ENCODE data around the gene ZFYVE28. TPM values are rescaled to one million over a fixed set of nuclear protein-coding genes. Genes with fewer than 3 reads are reported as not detected.

Gene ZFYVE28
- total and polyA plus RNA-seq, 2 donors (not counting 1 experiment from before 2014, with no cell fraction given) = 5.8 to 12.1 TPM

DNA sequence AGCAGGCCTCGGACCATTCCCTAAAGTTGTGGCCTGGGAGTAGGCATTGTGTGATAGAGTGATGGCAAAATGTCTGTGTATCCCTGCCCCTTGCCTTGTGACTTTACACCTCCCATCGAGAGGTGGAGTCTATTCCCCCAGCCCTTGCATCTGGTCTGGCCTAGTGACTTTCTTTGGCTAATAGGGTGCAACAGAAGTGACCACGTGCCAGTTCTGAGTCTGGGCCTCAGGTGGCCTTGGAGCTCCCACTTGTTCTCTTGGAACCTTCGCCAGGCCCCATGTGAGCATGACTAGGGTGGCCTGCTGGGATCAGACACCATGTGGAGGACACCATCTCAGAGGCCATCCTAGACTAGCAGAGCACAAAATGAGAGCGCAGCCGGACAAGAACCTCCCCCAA, 46.6 kb upstream of the ZFYVE28 start:
- POLR2A ChIA-PET = interaction anchor here (0.6 kb wide), 1 partner anchor 11 kb away, joined by 6 read pairs; no protein-coding TSS in a partner anchor
- CTCF ChIA-PET = interaction anchor here (1.1 to 7.5 kb wide), 3 partner anchors 21 to 246 kb away, joined by 3 to 54 read pairs (median 4); partner anchors contain the start of genes HAUS3 and POLN
- 98% methylated on average over 2 of the region's 6 CpGs for WGBS (ENCODE audit: insufficient coverage)
- Histone ChIP-seq H3K79me2 (ENCODE audit: control insufficient read depth, insufficient read depth, low read length) (peaks cover 50% of the 10 kb centered on the region), H3K9ac (ENCODE audit: low read length) (no peak overlapping the region), H2AFZ (ENCODE audit: insufficient read depth, low read depth, low read length, poor library complexity, severe bottlenecking) (no peak overlapping the region), H3K4me1 (ENCODE audit: control insufficient read depth in 2 of 2, insufficient read depth in 2 of 2, low read length in 2 of 2) (peaks cover 15 to 21% of the 10 kb centered on the region in 2 donors), H3K27me3 (replicated peaks in 1 of 4; ENCODE audit: control extremely low read depth in 1 of 4, control insufficient read depth in 3 of 4, insufficient read depth in 4 of 4, low read length in 3 of 4) (peaks cover 0 to 9% (median 2%) of the 10 kb centered on the region in 4 experiments), H3K9me3 (ENCODE audit: control extremely low read depth in 1 of 3, control insufficient read depth in 2 of 3, insufficient read depth in 1 of 3, low read length in 2 of 3) (no peaks in the 10 kb centered on the region), H3K36me3 (replicated peaks in 1 of 2; ENCODE audit: control extremely low read depth in 1 of 2, control insufficient read depth in 1 of 2, extremely low read depth in 1 of 2, insufficient read depth in 2 of 2, low read length in 1 of 2) (no peaks in the 10 kb centered on the region), H4K20me1 (ENCODE audit: control insufficient read depth, insufficient read depth, low read length, poor library complexity, severe bottlenecking) (peaks cover 26% of the 10 kb centered on the region), H3K4me3 (ENCODE audit: control extremely low read depth in 1 of 5, extremely low read depth in 1 of 5, insufficient read depth in 1 of 5, low read depth in 2 of 5, low read length in 4 of 5) (no peak overlapping the region), H3K4me2 (replicated peaks; ENCODE audit: low read depth, low read length, poor library complexity, severe bottlenecking) (no peak overlapping the region), H3K27ac (ENCODE audit: low read length in 2 of 2) (no peak overlapping the region)
- intact Hi-C loops (cut with micrococcal nuclease) = loop anchor here (5.0 kb wide), 3 partner anchors 183 to 753 kb away; partner anchors contain the start of gene SLBP
- Mint-ChIP-seq H3K27me3 (peaks cover 3% of the 10 kb centered on the region), H3K4me3 (no peak overlapping the region), H3K4me1 (peaks cover 26% of the 10 kb centered on the region), H3K9me3 (ENCODE audit: insufficient read depth) (no peaks in the 10 kb centered on the region), H3K27ac (no peak overlapping the region)
- DNase-seq (no peak), ATAC-seq (ENCODE audit: low read depth) (no peak)
- TF ChIP-seq EZH2 (IDR thresholded peaks at IDR 0.05; ENCODE audit: borderline replicate concordance, insufficient read depth, low read depth, low read length, poor library complexity, severe bottlenecking) = no peak
- TF ChIP-seq, protein P1, sequence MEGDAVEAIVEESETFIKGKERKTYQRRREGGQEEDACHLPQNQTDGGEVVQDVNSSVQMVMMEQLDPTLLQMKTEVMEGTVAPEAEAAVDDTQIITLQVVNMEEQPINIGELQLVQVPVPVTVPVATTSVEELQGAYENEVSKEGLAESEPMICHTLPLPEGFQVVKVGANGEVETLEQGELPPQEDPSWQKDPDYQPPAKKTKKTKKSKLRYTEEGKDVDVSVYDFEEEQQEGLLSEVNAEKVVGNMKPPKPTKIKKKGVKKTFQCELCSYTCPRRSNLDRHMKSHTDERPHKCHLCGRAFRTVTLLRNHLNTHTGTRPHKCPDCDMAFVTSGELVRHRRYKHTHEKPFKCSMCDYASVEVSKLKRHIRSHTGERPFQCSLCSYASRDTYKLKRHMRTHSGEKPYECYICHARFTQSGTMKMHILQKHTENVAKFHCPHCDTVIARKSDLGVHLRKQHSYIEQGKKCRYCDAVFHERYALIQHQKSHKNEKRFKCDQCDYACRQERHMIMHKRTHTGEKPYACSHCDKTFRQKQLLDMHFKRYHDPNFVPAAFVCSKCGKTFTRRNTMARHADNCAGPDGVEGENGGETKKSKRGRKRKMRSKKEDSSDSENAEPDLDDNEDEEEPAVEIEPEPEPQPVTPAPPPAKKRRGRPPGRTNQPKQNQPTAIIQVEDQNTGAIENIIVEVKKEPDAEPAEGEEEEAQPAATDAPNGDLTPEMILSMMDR (IDR thresholded peaks at IDR 0.05) = no peak

DNA sequence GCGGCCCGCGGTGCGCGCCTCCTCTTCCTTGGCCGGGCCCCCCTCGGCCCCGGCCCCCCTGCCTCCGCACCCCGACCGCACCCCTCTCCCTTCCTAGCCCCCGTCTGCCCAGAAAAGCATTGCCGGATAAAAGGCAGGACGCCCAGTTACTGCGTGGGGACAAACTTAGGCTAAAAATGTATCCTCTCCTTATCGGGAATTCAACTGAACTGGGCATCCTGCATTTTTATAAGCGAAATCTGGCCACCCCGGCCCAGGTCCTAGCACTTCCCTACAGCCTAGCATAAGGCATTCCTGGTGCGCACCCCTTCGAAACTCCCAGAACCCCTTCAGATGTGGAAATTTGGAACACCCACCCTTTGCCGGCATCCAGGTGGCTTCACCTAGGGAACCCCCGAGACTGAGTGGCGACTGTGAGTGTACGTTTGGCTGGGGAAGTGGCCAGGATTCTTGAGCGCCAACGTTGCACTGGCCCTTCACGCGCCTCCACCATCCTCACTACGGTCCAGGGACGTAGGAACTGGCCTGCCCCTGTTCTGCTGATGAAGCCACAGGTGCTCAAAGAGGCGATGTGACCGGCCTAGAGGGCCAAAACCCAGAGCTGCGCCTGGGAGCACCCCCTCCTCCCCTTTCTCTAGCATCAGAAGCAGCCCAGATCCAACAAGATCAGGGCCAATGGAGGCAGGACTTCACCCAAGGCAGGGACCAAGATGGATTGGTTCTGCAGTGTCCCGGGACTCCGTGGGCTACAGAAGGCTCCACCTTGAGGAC, 44.7 kb upstream of the ZFYVE28 start:
- TF ChIP-seq, protein P1 (IDR thresholded peaks at IDR 0.05) = peak; percentile 22
- TF ChIP-seq EZH2 (IDR thresholded peaks at IDR 0.05; ENCODE audit: borderline replicate concordance, insufficient read depth, low read depth, low read length, poor library complexity, severe bottlenecking) = no peak
- ATAC-seq (ENCODE audit: low read depth) (no peak), DNase-seq (no peak)
- H3K36me3 ChIP-seq (replicated peaks in 1 of 2; ENCODE audit: control extremely low read depth in 1 of 2, control insufficient read depth in 1 of 2, extremely low read depth in 1 of 2, insufficient read depth in 2 of 2, low read length in 1 of 2) = no peaks in the 10 kb centered on the region
- peak overlapping the region in 2 of 5 experiments; percentile 32 to 46 for H3K4me3 ChIP-seq (ENCODE audit: control extremely low read depth in 1 of 5, extremely low read depth in 1 of 5, insufficient read depth in 1 of 5, low read depth in 2 of 5, low read length in 4 of 5)
- Mint-ChIP-seq H3K27me3 (peaks cover 3% of the 10 kb centered on the region), H3K4me1 (peaks cover 17% of the 10 kb centered on the region), H3K9me3 (ENCODE audit: insufficient read depth) (no peaks in the 10 kb centered on the region), H3K27ac (no peak overlapping the region), H3K4me3 (peak overlapping the region; percentile 44)
- ChIA-PET POLR2A (no interaction called here), CTCF (interaction anchor here (0.7 to 7.5 kb wide), 10 partner anchors 19 to 244 kb away, joined by 3 to 54 read pairs (median 4); partner anchors contain the start of genes HAUS3 and POLN)
- H3K9ac ChIP-seq (ENCODE audit: low read length) = peak overlapping the region; percentile 63
- peak overlapping the region; percentile 96 for H3K4me2 ChIP-seq (replicated peaks; ENCODE audit: low read depth, low read length, poor library complexity, severe bottlenecking)
- peaks cover 12 to 16% of the 10 kb centered on the region in 2 donors for H3K4me1 ChIP-seq (ENCODE audit: control insufficient read depth in 2 of 2, insufficient read depth in 2 of 2, low read length in 2 of 2)
- H3K79me2 ChIP-seq (ENCODE audit: control insufficient read depth, insufficient read depth, low read length) = peaks cover 35% of the 10 kb centered on the region
- H3K27ac ChIP-seq (ENCODE audit: low read length in 2 of 2) = no peak overlapping the region
- H3K27me3 ChIP-seq (replicated peaks in 1 of 4; ENCODE audit: control extremely low read depth in 1 of 4, control insufficient read depth in 3 of 4, insufficient read depth in 4 of 4, low read length in 3 of 4) = peaks cover 0 to 9% (median 4%) of the 10 kb centered on the region in 4 experiments
- H2AFZ ChIP-seq (ENCODE audit: insufficient read depth, low read depth, low read length, poor library complexity, severe bottlenecking) = peak overlapping the region; percentile 87
- peaks cover 15% of the 10 kb centered on the region for H4K20me1 ChIP-seq (ENCODE audit: control insufficient read depth, insufficient read depth, low read length, poor library complexity, severe bottlenecking)
- H3K9me3 ChIP-seq (ENCODE audit: control extremely low read depth in 1 of 3, control insufficient read depth in 2 of 3, insufficient read depth in 1 of 3, low read length in 2 of 3) = no peaks in the 10 kb centered on the region
- 41% methylated on average over 32 of the region's 35 CpGs for WGBS (ENCODE audit: insufficient coverage)
- intact Hi-C loops (cut with micrococcal nuclease) = loop anchor here (5.0 kb wide), 1 partner anchor 34 kb away; no protein-coding TSS in a partner anchor

All from B cell (primary cell).